GM12865 (cell line): ENCODE data around the gene GCA.

Experiments
- DNase-seq: peaks from one replicate; pipeline ENCODE4 v3.0.0; 2010; ENCODE audit warnings: low read depth
- H3K4me3 ChIP-seq: 2 replicates; pipeline ENCODE4 v1.5.1; 2011; ENCODE audit warnings: mild to moderate bottlenecking, low read depth, low read length, control low read depth
- TF ChIP-seq, protein P1 (sequence below): IDR thresholded peaks from 2 replicates; pipeline ENCODE4 v1.5.1; 2011; ENCODE audit warnings: low read length, control low read depth, low read depth, inconsistent platforms; ENCODE audit not compliant: insufficient read depth; ENCODE audit errors: missing control alignments

GCA gene

DNA sequence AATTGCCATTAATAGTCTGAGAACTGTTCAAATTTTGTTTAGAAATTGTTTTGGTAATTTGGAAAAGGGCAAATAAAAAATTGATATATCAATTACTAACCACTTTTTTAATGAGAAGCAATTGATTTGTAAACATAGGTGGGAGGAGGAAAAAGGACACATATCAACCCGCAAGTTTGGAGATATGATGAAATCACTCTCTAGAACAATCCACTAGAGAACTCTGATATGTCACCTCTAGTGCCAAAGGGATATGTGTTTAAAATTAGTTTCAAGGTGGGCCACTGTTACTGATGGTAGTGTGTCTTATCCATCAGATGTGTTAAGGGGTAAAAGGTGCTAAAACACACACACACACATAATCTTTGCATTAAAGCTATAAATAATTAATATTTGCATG, 42.1 kb upstream of the GCA start:
- TF ChIP-seq, protein P1, sequence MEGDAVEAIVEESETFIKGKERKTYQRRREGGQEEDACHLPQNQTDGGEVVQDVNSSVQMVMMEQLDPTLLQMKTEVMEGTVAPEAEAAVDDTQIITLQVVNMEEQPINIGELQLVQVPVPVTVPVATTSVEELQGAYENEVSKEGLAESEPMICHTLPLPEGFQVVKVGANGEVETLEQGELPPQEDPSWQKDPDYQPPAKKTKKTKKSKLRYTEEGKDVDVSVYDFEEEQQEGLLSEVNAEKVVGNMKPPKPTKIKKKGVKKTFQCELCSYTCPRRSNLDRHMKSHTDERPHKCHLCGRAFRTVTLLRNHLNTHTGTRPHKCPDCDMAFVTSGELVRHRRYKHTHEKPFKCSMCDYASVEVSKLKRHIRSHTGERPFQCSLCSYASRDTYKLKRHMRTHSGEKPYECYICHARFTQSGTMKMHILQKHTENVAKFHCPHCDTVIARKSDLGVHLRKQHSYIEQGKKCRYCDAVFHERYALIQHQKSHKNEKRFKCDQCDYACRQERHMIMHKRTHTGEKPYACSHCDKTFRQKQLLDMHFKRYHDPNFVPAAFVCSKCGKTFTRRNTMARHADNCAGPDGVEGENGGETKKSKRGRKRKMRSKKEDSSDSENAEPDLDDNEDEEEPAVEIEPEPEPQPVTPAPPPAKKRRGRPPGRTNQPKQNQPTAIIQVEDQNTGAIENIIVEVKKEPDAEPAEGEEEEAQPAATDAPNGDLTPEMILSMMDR: no peak
- no peak overlapping the region for H3K4me3 ChIP-seq
- no peak for DNase-seq

DNA sequence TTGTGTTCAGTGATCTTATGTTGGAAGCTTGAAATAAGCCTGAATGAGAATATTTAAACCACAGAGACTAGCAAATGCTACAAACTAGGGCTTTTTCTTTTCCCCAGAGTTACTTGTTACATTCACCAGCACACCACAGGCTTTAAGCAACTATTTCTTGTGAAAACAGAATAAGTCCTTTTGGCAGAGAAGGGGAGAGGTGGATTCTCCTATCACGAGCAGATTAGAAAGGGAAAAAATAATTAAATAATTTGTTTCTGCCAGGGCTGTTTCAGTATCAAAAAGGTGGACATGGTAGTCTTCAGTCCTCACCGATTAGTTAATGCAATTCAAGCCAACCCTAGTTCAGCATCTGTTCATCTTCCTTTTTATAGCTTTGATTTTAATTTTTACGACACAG, 38.0 kb upstream of the GCA start:
- TF ChIP-seq, protein P1: no peak
- DNase-seq: no peak
- no peak overlapping the region for H3K4me3 ChIP-seq

DNA sequence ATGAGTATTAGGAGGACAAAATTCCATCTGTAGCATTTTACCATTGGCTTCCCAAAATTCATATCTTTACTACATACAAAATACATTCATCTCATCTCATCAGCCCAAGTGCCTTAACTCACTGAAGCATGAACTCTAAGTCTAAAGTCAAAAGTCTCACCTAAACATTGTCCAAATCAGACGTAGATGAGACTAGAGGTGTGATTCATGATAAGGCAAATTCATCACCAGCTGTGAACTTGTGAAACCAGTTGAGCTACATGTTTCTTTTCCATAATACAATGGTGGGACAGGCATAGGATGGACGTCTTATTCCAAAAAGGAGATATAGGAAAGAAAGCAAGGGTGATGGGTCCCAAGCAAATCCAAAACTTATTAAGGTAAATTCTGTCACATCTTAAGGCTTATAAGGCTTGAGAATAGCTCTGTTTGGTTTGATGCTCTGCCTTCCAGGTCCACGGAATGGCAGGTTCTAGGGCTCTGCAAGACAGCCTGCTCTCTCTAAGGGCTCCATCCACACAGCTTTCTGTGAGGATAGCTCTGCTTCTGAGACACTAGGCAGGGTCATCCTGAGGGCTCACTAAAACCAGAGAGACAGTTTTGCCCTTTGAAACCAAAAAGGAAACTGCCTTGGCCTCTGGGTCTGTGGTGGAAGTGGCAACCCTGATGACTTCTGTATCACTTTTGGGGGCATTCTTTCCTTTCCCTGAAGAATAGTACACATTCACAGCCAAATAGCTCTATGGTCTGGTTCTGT, 35.0 kb upstream of the GCA start:
- no peak overlapping the region for H3K4me3 ChIP-seq
- no peak for DNase-seq
- TF ChIP-seq, protein P1: no peak

DNA sequence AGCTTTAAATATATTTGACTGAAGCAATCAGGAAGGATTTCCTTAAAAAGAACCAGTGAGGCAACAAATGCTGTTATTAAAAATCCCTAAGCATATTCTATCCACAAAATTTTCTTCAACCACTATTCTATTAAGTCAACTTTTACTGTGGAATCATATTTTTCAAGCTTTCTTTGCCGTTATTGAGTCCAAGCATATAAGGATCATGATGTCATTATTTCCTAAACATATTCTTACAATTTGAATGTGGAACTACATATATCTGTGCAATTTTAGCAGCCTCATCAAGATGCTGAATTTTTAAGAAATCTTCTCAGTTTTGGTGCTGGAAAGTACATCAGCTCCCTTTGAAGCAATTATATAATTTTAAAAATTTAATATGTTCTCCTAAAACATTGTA, 31.1 kb upstream of the GCA start:
- H3K4me3 ChIP-seq: peak overlapping the region; percentile 19
- TF ChIP-seq, protein P1: no peak
- DNase-seq: no peak

DNA sequence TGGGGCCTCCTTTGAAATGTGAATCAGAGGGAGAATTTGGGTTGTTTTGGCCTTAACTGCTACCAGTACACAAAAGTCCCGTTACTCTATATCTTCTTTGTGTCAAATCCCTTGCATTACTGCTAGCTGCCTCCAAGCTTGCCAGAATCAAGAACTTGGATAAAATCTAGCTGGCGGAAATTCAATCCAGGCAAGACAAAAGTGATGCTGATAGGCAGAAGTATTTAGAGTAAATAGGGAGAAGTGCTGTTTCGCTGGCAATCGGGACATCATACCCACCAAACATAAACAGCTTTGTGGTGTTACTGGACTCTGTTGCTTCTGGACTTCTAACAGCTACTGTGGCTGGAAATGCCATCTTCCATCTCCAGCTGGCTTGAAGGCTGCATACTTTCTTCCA, 28.0 kb upstream of the GCA start:
- peak overlapping the region; percentile 70 for H3K4me3 ChIP-seq
- DNase-seq: no peak
- TF ChIP-seq, protein P1: no peak

DNA sequence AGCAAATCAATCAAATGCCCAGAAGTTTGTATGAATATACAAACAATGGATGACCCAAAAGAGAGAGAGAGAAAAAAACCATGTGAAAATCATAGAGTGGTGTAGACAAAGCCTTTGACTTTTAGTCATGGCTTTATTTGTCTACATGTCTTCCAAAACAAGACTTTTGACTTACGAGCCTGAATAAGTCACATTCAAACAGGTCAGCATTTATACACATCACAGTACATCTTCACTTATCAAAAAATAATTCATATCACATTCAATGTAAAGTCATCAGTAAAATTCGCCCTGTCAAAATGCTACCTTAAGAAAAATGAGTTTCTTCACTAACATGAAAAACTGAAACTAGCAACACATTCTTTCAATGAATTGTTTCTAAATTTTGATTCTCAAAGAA, 27.3 kb upstream of the GCA start:
- no peak for DNase-seq
- TF ChIP-seq, protein P1: no peak
- peak overlapping the region; percentile 70 for H3K4me3 ChIP-seq
